Ovary (tissue), 3 donors: Measurements from ENCODE around the gene RSL1D1.

ENCODE experiments used
- EP300 ChIP-seq: sonication (generic); formaldehyde crosslinking; IDR thresholded peaks from one replicate; pipeline ENCODE4 v1.6.1; 2017; ENCODE audit warnings: antibody characterized with exemption
- TF ChIP-seq, protein P1 (sequence below), 3 donors: fragments of 450-650 bp in 2 of 3; fragments of 200-600 bp in 1 of 3; IDR thresholded peaks; one replicate each; pipeline versions ENCODE4 v1.5.1 to v1.8.0; 2016 to 2022; ENCODE audit warnings: antibody characterized with exemption in 3 of 3, mild to moderate bottlenecking in 1 of 3
- donor health status: DM: no; HTN: no; CAD: no.

DNA sequence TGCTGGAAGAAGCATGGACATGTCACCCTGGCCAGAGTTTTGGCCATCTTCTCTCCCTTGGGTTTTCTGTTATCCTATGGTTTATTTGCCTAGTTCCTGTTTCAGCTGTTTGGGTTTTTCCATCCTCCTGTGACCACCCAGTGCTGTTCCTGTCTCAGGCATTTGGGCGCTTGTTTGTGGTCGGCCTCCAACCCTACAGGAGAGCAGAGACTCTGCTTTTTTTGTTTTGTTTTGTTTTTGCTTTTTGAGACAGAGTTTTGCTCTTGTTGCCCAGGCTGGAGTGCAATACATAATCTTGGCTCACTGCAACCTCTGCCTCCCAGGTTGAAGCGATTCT lies 51.0 kb downstream of the RSL1D1 start:
- TF ChIP-seq, protein P1, sequence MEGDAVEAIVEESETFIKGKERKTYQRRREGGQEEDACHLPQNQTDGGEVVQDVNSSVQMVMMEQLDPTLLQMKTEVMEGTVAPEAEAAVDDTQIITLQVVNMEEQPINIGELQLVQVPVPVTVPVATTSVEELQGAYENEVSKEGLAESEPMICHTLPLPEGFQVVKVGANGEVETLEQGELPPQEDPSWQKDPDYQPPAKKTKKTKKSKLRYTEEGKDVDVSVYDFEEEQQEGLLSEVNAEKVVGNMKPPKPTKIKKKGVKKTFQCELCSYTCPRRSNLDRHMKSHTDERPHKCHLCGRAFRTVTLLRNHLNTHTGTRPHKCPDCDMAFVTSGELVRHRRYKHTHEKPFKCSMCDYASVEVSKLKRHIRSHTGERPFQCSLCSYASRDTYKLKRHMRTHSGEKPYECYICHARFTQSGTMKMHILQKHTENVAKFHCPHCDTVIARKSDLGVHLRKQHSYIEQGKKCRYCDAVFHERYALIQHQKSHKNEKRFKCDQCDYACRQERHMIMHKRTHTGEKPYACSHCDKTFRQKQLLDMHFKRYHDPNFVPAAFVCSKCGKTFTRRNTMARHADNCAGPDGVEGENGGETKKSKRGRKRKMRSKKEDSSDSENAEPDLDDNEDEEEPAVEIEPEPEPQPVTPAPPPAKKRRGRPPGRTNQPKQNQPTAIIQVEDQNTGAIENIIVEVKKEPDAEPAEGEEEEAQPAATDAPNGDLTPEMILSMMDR (IDR thresholded peaks at IDR 0.05) = no peak
- no peak for TF ChIP-seq EP300
